HG03571 (cell line): ENCODE measurements around the gene LAP3.
"Not testable (repeated sequence)": the region's sequence is repeated elsewhere in the genome, so short reads cannot be mapped to it uniquely, and the experiment has no call there.

Experiments used
- ATAC-seq: cut with Tn5 transposase; IDR thresholded peaks from one replicate; pipeline ENCODE4 v1.9.1; 2021; ENCODE audit not compliant: unreplicated experiment

LAP3 gene

DNA sequence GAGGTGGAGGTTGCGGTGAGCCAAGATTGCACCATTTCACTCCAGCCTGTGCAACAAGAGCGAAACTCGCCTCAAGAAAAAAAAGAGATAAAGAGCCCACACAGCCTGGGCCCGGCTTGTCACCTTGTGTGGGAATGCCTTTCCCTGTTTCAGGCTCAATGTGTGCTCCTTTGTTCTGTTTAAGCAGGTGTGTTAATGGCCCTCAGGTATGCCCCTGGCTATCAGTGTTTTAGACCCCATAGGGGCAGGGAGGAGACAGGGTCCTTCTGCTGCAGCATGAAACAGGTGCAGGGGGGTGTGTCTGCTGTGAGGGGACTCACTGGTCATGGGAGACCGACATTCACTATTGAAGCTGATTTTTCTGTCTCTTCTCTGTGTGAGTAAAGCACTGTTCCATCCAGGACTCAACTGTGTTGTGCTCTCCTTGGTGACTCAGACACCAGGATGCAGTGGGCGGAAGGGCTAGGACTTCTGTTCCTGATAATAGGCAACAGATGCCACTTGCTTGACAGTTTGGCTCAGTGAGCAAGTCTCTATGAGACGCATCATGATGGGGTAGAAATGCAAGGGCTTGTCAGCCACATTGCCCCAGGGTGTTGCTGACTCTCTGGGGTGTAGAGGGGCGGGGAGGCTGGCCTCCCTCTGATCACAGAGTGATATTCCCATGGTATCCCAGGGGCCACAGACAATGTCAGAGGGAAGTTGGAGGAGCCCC is 15.6 kb upstream of the LAP3 start:
- no peak for ATAC-seq

DNA sequence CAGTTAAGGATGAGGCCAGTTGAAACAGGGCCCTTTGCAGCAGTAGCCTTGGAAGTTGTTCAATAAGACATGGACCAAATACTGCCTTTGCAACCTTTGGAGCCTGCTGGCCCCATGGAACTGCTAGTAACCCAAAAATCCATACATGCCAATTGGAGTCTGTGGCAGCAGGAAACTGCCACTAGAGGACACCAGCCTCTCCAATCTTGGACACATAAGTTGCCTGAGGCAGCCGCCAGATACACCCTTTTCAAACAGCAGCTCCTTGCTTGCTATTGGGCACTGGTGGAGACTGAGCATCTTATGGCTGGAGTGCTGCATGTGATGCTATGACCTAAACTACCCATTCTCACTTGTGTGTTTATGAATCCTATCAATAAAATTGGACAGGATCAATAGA is 14.8 kb upstream of the LAP3 start:
- ATAC-seq, result no peak

- ATAC-seq, result no peak
These were observed 11.2 kb upstream of the LAP3 start for GRCh38 chr4:17565846-17566245.

DNA sequence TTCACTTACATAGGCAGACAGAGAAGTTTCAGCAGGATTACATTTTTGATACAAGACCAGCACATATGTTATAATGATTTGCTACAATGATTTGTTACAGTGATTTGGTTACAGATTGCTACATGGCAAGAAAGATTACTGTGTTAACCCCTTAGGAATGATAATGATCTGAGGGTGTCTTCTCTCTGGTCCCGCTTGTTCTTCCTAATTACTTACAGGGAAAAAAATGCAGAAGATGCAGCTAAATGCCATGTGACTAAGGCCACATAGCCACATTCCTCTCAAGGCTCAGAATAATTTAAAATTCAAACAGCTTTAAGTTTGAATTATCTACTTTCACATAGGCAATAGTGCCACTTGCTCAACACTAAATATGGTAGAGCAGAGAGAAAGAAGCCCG is 9.7 kb upstream of the LAP3 start:
- no peak for ATAC-seq

GRCh38 chr4:17574206-17574605 is 2.8 kb upstream of the LAP3 start:
- no peak for ATAC-seq

GRCh38 chr4:17575177-17575576 is 1.8 kb upstream of the LAP3 start:
- not testable (repeated sequence) for ATAC-seq

DNA sequence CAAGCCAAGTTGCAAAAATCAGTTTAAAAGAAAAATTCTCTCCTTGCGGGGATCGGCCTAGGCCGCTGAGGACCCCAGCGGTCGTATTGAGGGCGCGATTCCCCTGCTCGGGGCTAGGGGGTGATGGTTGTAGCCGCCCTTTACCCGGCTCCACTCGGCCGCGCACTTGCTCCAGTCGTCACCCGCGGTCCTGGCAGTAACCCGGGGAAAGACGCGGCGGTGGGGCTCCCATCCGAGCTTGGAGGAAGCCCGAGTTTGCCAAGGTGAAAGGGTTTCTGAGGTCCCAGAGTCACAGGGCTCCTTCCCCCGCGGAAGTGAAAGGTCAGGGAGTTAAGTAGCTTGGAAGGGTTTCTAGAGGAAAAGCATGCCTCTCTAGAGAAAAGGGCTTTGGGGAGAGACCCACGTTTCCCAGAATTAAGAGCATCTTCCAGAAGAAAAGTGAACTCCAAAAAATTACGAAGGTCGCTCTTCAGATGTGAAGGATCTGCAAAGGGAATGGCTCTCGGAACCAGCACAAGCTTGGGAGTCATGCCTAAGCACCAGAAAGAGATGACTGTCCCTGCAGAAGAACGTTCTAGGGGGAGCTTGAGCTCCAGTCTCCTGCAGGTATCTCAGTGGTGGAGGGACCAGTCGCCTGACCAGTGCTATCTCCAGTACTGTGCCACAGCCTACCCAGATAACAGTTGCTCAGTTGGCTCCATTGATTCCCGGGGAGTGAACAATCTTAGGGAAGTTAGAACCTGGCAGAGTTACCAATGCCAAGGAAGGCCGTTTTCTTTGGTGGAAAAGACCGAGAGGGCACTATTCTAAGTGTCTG is 875 bp downstream of the LAP3 start:
- ATAC-seq, result peak; percentile 5

DNA sequence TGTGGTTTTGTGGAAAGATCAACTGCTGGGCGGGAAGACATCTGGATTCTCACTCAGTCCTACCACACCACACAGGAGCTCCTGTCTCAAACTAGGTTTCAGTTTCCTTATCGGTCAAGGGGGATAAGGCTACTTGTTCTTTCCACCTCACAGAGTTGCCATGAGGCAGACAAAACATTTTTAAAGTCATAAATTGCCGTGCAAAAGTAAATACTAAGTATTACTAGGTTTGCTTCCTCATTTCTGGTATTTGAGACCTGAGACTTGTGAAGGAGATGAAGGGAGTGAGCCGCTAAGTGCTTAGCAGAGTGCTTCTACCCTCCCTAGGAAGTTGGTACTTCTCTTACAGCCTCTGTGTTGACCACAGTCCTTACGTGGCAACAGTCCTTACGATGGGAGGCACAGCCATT is 1.5 kb downstream of the LAP3 start:
- peak; percentile 34 for ATAC-seq

DNA sequence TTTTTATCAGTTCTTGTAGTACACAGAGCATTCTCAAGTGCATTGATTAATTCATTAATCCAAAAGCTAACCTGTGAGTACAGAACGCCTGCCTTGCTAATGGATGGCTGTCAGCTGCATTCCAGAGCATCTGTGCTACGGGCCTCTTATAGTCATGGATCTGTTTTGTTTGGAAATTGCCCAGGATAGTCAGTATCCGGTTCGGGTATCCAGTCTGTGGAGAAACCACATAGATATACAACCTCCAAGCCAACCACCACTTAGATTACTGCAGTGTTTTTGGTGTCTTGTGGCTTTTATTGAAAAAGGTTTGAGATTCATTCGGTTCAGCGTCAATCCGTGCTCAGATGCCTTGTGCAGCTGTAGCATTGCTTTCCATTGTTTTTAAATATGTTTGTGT is 4.0 kb downstream of the LAP3 start:
- no peak for ATAC-seq

DNA sequence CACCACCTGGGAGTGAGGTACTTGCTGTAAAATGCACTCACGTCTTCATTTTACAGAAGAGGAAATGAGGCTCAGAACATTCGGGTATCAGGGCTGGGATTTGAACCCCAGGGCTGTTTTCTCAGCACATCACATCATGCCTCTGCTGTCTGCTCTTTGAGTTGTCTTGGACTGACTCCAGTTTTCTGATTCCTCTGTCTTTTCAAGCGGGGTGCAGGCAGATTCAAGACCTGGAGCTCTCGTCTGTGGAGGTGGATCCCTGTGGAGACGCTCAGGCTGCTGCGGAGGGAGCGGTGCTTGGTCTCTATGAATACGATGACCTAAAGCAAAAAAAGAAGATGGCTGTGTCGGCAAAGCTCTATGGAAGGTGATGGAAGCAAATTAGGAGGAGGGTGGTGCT is 6.3 kb downstream of the LAP3 start:
- no peak for ATAC-seq

GRCh38 chr4:17583941-17584340 is 6.9 kb downstream of the LAP3 start:
- no peak for ATAC-seq

GRCh38 chr4:17584521-17585213 is 7.7 kb downstream of the LAP3 start:
- ATAC-seq, result no peak

DNA sequence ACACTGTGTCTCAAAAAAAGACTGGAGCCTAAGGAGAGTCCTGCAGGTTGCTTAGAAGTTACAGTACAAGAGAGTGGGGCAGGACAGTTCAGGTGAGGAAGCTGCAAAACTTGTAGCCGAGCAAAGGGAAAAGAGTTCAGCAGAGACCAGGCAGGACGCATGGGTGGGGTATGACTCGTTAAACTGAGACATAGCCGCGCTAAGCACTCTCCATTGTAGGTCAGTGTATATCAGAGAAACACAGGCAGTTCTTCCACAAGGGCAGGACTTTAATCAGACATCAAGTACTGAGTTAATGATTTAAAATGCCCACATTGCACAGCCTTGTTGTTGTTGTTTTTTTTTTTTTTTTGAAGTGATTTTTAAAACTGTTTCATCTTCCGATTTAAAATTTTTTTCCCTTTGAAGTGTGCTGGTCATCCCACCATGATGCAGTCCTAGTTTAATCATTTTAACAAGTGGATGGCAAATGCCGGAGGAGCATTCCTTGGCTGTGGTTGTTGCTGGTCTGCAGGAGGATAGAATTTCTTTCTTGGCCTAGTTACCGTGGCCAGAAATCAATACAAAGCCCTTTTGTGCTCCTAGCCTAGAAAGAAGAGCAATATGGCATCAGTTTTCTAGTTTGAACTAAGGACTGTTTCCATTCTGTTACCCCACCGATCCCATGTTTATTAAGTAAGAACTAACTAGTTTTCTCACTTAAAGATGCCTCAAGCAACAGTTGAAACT is 10.3 kb downstream of the LAP3 start:
- ATAC-seq, result no peak

DNA sequence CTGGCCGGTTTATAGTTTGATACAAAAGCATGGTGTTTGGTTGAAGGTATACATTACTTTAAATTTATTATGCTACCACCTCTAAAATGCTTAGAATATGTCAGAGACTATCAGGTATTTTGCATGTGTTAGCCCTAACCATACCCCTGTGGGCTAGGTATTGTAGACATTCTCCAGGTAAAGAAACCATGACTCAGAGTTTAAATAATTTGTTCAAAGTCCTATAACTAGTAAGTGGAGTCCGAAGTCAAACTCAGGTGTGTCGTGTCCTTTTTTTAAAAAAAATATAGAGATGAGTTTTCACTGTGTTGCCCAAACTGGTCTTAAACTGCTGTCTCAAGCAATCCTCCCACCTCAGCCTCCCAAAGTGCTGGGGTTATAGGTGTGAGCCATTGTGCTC is 12.4 kb downstream of the LAP3 start:
- ATAC-seq, result no peak

DNA sequence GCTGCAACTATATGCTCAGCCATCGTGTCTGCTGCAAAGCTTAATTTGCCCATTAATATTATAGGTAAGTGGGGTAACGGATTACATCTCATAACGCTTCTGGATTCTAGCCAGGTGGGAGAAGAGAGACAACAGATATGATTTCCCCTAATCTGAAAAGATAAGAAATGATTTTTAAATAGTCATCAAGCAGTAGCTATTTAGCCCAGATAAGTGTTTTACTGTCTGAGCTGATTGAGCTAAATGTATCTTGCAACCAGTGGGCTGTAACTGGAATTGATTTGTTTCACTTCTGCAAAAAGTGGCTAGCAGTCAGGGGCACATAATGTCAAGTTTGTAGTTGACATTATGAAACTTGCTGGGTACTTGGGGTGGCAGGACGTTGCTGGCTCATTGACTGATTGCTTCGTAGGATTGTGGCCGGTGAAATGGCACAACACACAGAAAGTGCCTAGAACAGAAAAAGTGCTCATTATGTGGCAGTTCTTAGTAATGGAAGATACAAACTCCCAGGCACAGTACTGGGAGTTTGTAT is 18.5 kb downstream of the LAP3 start:
- ATAC-seq, result peak; percentile 81

DNA sequence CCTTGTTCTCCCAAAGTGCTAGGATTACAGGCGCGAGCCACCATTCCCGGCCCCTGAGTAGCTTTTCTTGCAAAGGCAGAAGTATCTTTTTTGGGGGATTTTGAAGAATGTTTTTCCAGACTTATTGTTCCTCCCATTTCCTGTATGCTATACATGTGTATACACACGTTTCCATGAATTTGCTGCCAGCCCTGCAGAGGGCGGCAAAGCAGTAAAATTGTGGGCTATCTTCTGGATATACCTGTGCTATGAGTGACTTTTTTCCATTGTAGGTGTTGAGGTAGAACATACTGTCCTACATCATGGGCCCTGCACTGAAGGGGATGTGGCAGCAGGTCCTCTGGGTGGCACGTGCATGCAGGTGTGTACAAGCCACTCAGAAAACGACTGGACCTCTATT is 20.5 kb downstream of the LAP3 start:
- no peak for ATAC-seq

GRCh38 chr4:17599826-17600225 is 22.8 kb downstream of the LAP3 start:
- no peak for ATAC-seq

DNA sequence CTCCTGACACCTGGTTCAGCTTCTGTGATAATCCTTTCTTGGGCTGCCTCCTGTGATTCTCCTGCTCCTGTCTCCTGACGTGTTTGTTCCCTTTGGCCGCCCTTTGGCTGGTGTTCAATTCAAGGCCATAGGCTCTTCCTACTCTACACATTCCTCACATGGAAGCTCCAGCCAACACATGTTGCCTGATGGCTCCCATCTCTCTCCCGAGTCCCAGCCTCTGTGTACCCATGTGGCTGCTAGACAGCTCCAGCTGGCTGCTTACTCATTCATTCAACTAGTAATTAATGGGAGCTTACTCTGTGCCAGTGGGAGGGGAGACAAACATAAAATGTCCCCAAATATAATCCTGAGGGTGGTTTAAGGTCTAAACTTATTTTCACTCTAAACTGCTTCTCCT is 28.2 kb downstream of the LAP3 start:
- no peak for ATAC-seq

- ATAC-seq, result peak; percentile 44
These were observed 36.9 kb downstream of the LAP3 start for GRCh38 chr4:17613761-17614415.
